SK-N-SH (cell line): ENCODE measurements around the gene C4B.
"Not testable (repeated sequence)": the region's sequence is repeated elsewhere in the genome, so short reads cannot be mapped to it uniquely, and the experiment has no call there.

Experiments used
- CTCF ChIP-seq: fragments of 200-600 bp; sonication (generic); IDR thresholded peaks from 2 replicates; pipeline ENCODE4 v1.6.1; 2017; ENCODE audit warnings: antibody characterized with exemption, mild to moderate bottlenecking, moderate library complexity
- EP300 ChIP-seq, 2 experiments: IDR thresholded peaks; 2 replicates each; pipeline versions ENCODE4 v1.4.0 to v1.6.1; 2012; ENCODE audit warnings: borderline replicate concordance in 1 of 2, low read depth in 1 of 2, low read length in 1 of 2
- GABPA ChIP-seq: IDR thresholded peaks from 2 replicates; pipeline ENCODE4 v1.4.0; 2012; ENCODE audit warnings: low read depth, mild to moderate bottlenecking
- JUND ChIP-seq: IDR thresholded peaks from 2 replicates; pipeline ENCODE4 v1.4.0; 2012
- MAX ChIP-seq: IDR thresholded peaks from 2 replicates; pipeline ENCODE4 v1.4.0; 2012; ENCODE audit warnings: low read depth
- RAD21 ChIP-seq: IDR thresholded peaks from 2 replicates; pipeline ENCODE4 v1.6.1; 2012; ENCODE audit warnings: mild to moderate bottlenecking, low read length
- RXRA ChIP-seq: IDR thresholded peaks from 2 replicates; pipeline ENCODE4 v1.4.0; 2012; ENCODE audit warnings: low read depth, mild to moderate bottlenecking, borderline replicate concordance
- YY1 ChIP-seq: IDR thresholded peaks from 2 replicates; pipeline ENCODE4 v1.4.0; 2012; ENCODE audit warnings: low read depth, mild to moderate bottlenecking

GRCh38 chr6:31996385-31996784 lies 18.2 kb upstream of the C4B start:
- TF ChIP-seq JUND; RAD21; GABPA; YY1; EP300 (IDR thresholded peaks at IDR 0.05; ENCODE audit: borderline replicate concordance in 1 of 2, low read depth in 1 of 2, low read length in 1 of 2); MAX; RXRA; CTCF: not testable (repeated sequence)
